MM.1S (cell line): ENCODE measurements around the gene ZNF441.

Experiments
- EZH2 ChIP-seq: fragments of 300-600 bp; sonication (generic); optimal IDR thresholded peaks from 2 replicates; pipeline ENCODE3; 2017; ENCODE audit warnings: low read depth, mild to moderate bottlenecking, antibody characterized with exemption, low read length, mixed read lengths
- EZH2phosphoT487 ChIP-seq: fragments of 300-600 bp; sonication (generic); IDR thresholded peaks from 2 replicates; pipeline ENCODE4 v1.6.1; 2018; ENCODE audit warnings: antibody characterized with exemption, low read length
- TF ChIP-seq, protein P1 (sequence below): fragments of 300-600 bp; sonication (generic); IDR thresholded peaks from 2 replicates; pipeline ENCODE4 v1.5.1; 2016; ENCODE audit warnings: antibody characterized with exemption, low read length, mixed read lengths

DNA sequence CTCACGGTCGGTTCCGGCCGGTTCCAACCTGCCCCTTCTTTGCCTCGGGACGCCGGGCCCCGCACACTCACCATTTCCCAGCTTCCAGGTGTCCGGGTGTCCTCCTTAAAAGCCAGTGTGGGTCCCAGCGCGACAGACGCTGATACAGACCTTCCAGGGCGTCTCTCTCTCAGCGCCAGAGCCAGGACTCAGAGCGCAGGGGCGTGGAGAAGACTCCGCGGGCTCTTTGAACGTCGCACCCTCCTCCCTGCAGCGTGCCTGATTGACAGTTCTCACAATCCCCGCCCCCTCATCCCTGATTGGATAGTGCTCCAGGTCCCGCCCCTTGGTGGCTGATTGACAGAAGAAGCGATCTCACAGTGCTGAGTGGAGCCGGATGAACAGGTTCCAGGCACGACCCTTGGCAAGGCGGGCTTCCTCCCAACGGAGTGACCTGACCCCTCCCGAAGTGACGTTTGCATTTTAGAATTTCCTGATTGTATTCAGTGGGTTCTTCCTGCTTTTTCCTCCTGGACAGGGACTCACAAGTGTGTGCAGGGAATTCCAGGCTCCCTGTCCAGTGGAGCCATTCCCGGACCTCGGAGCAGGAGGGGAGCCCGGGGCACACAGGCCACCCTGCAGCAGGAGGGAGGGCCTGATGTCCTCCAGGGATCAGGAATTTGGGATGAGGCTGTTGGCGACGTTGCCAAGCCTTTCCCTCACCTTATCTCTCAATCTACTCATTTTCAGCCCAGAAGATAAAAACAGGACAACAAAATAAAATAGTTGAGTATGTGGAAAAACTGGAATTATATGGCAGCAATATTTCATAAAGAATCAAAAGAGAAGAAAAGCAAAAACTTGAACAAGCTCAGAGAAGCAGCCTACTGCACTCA lies 27.8 kb upstream of the ZNF441 start, which contains the start of gene ZNF823:
- TF ChIP-seq, protein P1, sequence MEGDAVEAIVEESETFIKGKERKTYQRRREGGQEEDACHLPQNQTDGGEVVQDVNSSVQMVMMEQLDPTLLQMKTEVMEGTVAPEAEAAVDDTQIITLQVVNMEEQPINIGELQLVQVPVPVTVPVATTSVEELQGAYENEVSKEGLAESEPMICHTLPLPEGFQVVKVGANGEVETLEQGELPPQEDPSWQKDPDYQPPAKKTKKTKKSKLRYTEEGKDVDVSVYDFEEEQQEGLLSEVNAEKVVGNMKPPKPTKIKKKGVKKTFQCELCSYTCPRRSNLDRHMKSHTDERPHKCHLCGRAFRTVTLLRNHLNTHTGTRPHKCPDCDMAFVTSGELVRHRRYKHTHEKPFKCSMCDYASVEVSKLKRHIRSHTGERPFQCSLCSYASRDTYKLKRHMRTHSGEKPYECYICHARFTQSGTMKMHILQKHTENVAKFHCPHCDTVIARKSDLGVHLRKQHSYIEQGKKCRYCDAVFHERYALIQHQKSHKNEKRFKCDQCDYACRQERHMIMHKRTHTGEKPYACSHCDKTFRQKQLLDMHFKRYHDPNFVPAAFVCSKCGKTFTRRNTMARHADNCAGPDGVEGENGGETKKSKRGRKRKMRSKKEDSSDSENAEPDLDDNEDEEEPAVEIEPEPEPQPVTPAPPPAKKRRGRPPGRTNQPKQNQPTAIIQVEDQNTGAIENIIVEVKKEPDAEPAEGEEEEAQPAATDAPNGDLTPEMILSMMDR, result no peak
- no peak for TF ChIP-seq EZH2phosphoT487
- TF ChIP-seq EZH2, result no peak
